HG03442 (cell line): ENCODE measurements around the gene LRRN1.
A peak's percentile ranks its signal among the peaks of the same experiment; 100 is the strongest.
"Not testable (repeated sequence)": the region's sequence is repeated elsewhere in the genome, so short reads cannot be mapped to it uniquely, and the experiment has no call there.

Experiments used
- ATAC-seq: cut with Tn5 transposase; IDR thresholded peaks from one replicate; pipeline ENCODE4 v1.9.1; 2021; ENCODE audit warnings: mild to moderate bottlenecking, moderate library complexity; ENCODE audit not compliant: unreplicated experiment

LRRN1 gene

DNA sequence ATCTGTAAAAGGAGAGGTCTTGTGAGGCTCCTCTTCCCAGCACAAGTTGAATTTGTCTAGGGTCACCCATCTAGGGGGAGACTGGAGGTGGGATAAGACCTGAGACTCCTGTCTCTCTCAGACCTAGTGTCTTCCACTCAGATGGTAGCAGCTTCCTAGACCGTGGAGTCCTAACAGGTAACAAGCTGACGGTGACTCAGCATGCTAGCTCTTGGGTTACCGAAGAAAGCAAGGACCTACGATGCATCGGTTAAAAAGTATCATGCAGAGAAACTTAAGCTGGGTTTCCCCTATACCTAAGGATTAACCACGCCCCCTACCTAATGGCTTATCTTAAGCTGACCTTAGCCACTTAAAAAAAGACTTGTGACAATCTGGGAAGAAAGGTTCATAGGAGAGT lies 7.6 kb downstream of the LRRN1 start:
- ATAC-seq, result no peak

DNA sequence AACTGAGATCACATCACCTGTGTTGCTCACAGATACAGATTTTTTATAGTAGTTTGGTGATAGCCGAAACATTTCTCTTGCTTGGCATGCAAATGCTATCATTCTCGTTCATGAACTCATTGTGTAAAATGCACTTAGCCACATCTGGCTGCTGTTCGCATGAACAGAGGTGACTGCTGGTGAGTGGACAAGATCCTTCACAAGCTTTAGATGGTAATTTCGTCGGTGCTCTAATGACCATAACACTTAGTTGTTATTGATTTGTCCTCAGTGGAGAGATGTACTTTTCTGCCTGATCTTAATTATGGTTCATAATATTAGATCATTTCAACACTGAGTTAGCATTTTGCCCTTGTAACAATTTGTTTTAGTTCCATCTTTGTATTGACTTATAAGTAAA lies 13.8 kb downstream of the LRRN1 start:
- ATAC-seq, result no peak

DNA sequence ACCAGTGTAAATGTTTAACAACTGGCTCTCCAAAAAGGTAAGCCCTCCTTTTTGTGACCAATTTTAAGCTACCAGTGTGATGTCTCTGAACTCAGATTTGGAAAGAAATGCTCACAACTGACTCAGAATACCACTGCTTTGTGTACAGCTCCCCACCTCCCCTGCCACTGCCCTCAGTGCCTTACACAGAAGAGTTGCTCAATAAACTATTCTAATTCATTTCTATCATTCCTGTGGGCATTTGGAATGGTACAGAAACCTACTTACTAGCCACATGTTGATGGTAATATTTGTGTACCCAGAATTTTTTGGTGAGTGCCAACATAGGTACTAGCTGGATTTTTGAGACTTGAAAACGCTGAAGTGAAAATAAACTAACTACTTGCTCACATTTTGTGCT lies 16.0 kb downstream of the LRRN1 start:
- no peak for ATAC-seq

DNA sequence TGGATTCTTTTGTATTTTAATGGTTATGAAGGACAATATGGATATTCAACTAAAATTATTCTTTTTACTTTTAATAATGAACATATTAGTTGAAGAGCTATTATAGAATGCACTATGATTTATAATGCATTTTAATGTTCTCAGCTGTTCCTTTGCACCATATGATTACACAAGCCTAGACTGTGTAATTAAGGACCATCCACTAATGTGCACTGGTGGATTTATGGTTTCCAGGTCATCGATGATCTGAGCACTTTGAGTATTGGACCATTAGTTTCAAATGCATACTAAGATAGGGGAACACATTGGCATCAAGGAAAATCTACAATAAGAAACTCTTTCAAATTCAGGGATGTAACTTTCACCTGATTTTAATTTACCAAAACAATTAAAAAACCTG lies 16.8 kb downstream of the LRRN1 start:
- no peak for ATAC-seq

DNA sequence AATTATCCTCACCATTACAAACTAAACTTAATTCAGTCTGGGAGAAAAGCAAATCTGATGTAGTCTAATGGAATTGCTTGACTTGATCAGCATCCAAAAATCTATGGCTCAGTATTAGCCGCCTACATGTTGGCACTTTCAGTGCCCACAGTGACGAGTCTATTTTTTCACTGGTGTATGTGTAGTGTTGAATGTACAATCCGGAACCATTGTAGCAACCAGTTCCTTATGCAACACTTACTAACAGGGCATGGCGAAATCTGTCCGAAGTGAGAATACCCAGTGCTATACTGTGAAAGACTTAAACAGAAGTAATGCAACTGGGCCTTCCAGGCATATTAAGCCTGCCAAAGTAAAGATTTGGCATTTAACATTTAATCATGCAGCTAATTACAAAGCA lies 18.6 kb downstream of the LRRN1 start:
- ATAC-seq, result no peak

DNA sequence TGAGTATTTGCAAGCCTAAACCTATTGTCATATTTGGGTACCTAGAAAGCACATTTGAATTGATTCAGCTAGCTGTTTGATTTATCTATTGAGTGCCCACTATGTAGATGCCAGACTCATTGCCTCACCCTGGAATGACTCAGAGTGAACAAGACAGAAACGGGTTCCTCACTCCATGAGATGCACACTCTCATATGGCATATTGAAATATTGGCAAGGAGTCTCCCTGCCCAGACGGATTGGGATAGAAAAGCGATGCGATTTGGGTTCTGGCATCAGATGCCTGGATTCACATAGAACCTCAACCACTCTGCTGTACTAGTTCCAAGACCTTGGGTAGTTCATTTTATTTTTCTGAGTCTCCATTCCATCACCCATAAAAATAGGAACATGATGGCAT lies 22.5 kb downstream of the LRRN1 start:
- no peak for ATAC-seq

DNA sequence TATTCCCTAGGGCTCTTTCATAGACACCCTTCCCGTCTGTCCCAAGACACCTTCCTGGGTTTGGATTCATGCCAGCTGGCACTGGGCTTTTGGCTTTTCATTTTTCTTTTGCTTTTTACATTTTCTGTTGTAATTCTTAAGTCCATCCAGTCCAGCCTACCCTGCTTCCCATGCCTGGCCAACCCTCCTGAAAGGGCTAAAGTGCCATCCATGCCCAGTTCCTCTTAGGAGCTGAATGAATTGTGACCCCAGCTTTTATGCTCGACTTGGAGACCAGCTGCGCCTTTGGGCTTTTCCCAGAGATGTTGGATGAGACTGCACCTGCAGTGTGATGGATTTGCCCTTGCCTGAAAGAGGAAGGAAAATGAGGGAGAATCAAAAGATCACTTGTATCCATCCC lies 25.8 kb downstream of the LRRN1 start:
- no peak for ATAC-seq

DNA sequence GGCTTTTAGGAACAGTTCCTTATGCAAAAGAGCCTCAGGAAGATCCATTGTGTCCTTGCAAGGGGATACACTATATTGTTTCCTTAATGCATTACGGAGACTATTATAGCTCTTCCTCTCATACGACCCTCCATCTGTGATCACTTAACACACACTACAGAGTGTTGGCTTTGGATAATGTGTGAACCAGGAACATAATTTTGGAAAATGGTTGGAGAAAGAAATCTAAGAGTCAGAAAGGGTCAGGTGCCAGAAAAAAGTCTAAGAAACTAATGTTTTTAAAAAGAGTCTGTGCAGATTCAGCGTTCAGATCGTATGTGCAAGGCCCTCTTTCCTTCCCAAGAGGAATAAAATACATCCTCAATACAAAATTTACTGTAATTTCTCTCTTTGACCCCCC lies 27.3 kb downstream of the LRRN1 start:
- ATAC-seq, result no peak

DNA sequence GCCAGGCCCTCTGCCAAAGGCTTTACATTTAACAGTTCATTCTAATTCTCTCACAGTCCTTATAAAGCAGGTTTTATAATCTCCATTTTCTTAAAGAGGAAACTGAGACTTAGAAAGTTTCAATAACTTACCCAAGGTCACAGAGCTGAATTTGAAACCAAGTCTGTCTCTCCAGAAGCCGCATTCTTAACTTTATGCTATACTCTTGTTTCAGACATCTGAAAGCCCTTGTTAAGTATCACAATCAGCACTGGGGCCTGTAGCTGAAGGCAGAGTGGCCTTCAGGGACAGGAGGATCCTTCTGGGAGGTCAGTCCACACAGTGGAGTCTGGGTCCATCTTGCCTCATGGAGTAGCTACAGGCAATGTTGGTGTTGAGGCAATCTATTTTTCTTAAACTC lies 27.9 kb downstream of the LRRN1 start:
- no peak for ATAC-seq

DNA sequence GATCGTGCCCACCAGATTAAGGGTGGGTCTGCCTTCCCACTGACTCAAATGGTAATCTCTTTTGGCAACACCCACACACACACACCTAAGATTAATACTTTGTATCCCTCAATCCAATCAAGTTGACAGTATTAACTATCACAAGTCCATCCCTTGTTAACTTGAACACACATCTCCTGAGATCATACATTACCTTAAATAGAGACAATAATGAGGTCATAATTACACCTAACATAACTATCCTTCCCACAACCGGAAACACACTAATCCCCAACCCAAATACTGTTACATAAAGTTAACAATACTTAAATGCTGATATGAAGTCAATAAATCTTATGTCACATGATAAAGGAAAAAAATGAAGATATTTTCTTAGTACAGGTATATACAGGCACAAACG lies 29.2 kb downstream of the LRRN1 start:
- ATAC-seq, result not testable (repeated sequence)

DNA sequence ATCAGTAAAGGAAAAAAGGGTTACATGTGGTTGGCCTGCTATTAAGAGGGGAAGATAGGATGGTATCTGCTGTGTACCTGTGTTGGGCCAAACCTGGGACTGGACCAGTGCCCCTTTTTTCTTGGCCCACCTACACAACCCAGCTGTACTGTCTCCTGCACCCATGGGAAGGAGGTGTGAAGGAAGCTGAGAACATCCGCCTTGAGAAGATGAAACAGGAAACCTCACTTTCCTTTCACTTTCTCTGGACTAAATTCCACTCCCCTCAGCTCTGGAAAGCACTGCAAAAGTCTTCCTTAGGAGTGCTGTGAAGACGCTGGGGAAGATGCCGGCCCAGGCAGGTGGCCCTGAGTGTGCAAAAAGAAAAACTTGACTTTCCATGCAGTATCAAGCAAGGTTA lies 37.6 kb downstream of the LRRN1 start:
- ATAC-seq, result no peak

DNA sequence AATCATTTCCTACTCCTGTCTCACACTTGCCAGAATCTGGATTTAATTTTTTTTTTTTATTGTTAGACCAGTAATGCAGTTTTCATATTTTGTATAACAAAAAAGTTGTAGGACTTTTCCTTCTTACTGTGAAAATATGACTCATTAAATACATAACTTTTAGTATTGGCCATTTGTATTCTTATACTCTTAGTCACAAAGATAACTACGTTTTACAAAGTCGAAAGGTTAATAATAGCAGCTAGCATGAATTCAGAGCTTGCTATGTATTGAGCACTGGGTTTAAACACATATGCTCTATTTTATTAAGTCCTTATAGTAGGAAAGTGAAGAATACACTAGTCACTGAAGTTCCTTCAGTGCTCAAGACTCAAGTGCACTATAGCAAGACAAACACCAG lies 43.1 kb downstream of the LRRN1 start:
- ATAC-seq, result no peak

DNA sequence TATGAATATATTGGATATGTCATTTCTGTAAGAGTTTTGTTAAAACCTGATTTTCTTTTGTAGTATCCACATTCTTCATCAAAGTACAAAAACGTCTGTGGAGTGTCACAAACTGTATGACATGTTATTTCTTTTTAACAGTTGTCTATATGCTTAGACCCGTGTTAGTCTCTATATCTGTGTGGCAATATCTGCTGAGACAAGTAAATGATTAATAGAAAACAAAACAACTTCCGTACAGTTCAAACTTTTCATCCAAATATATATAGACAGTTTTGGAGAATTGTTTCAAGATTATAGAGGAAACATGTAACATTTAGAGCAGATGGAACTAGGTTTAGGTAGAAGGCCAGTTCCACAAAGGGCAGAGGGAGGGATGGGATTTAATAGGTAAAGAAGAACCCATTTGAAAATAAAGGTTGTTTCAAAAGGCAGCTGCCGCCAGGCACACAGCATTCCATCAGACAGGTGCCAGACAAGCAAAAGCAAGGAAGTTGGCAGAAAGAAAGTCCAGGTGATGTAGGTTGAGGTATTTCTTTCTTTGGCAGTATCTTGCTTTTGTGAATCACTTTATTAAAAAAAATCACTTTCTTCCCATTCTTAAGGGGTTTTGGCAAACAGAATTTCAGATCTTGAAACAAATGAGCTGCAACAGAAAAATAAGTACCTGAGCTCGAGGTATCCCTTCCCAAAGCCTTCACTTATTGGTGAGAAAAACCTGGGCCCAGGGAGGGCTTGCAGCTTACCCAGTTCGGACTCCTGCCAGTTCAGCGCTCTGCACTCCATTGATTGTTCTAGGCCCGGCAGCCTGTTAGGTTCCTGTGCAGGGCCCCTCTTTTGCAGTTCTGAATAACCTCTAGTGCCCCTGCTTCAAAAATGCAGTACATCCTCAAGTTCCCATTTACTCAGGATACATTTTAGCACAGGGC lies 49.0 kb downstream of the LRRN1 start:
- no peak for ATAC-seq

DNA sequence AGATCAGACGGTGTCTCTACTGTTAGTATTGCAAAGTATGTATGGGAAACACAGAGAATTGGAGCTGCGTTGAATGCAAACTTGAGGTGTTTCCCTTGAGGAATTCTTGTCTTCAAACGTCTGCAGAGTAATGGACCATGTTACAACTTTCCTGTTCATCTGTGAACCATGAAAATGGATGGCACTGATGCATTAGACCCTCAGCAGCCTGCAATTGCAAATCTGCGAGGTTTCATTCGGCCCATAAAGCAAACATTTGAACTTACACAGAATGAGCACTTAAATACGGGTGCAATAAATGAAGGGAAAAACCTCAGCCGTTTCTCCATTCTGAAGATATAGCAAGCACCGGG lies 49.7 kb downstream of the LRRN1 start:
- no peak for ATAC-seq

DNA sequence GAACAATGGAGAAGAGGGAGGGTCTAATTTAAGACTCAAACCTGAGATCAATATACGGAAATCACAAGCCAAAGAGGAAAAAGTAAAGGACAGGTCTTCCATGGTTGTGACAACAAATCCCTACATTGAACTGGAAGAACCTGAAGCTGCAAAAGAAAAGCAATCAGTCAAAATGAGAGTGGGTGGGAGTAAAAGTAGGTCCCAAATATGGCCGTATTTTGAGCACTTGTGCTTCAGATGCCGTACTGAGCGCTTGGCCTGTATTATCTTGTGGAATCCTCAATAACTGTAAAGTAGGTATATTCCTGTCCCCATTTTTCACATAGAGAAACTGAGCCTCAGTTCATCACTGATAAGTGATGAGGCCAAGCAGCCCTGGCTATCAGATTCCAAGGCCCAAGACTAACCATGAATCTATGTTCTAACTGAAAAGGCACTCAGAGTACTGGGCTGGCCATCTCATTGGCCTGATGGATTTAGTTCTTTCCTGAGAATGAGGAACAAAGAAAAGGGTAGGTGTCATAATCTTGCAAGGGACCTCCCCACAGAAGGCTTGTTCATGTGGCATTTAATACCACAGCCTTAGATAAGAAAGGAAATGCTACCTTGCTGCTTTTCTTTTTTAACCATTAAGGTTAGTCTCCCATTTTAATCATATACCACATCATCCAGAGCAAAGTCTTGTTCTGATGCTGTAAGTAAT lies 52.5 kb downstream of the LRRN1 start:
- ATAC-seq, result peak; percentile 99

DNA sequence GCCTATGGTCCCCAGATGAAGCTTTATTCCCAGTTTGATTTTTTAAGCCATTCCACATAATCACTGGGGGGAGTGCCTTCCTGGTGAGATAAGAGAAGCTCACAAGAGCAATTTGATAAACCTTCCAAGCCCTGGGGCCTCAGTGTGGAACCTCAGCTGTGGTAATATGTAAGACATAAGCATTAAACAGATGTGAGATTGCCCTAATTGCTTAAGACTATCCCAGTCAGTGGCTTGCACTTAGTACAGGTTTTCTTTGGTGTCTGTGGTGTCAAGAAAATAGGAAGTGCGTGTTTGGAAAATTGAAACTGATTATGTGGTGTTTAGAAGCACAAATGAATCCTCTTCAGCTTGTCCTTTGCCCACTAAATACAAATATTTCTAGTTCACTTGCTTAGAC lies 54.3 kb downstream of the LRRN1 start:
- ATAC-seq, result no peak

DNA sequence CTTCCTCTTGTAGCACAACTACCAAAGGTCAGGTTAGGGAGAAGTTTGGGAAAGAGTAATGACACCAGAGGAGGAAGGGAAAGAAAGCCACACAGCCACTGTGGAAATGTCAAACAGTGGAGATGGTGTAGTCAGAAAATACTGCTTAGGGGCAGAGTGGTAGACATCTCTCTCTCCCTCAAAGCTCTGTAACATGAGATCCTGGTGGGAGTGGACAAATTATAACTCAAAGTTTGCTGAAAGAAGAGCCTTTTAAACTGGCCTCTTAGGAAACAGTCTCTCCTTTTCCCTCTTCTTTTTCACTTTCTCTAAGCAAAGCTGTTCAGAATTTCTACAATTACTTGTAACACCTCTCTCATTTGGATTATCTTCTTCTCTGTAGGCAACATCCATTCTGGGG lies 55.8 kb downstream of the LRRN1 start:
- no peak for ATAC-seq

DNA sequence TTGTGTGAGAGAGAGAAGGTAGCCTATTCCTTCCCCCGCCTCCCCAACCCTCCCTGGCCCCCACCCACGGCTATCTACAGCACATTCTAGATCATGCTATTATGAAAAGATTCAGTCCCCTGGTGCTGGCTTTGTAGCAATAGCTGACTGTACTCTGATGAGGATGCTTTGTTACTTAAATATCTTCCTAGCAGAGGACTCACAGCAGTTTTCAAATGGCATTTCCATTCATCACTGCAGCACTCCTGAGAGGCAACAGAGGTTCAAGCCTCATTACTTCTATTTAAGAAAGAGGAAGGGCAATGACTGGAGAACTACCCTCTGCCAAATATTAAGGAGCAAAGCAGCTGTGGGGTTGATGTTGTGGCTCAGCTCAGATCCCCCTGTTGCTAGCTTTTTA lies 61.0 kb downstream of the LRRN1 start:
- no peak for ATAC-seq

DNA sequence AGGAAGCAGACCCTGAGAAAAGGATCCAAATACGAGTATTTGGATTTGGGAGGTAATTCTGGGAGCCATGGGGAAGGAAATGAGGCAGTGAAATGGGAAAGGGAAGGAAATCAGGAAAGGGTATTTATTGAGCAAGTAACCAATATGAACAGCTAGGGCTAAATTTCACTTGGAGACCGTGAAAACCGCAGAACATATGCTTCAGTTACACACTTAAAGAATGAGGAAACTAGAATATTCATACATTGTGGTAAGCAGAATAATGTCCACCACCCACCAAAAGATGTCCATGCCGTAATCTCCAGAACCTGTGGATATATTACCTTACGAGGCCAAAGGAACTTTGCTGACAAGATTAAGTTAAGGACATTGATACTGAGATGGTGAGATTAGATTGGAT lies 63.3 kb downstream of the LRRN1 start:
- ATAC-seq, result no peak

DNA sequence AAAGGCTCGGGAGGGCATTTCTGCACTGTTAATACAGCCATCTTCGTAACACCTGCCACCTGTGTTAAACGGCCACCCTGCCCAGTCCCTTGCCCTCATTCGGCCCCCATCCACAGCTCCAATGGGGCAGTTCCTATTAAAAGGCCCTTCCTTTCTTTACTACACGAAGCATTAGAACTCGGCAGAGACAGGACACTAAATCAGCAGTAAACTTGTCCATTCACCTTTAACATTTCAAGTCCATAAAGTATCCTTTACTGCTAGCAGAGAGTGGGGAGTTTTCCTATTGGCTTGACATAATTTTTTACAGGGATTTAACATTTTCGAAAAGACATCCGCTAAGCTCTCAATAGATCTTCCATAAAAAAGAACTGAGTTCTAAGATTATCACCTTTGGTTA lies 76.3 kb downstream of the LRRN1 start:
- no peak for ATAC-seq

DNA sequence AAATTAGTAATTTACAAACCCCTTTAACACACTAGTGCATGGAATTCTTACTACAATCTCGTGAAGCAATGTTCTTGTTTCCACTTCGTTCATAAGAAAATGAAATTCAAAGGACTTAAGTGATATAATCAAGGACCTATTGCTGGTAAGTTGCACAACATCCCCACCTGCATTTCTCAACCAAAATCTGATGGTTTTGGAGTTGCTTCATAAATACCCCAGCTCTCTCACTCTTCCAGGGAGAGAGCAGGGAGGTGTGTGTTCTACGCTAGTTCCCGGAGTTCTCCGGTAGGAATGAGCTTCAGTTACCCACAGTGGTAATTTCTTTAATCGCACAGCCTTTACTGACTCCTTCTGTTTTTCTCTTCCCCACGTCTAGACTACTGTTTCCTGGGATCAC lies 81.8 kb downstream of the LRRN1 start:
- ATAC-seq, result no peak

DNA sequence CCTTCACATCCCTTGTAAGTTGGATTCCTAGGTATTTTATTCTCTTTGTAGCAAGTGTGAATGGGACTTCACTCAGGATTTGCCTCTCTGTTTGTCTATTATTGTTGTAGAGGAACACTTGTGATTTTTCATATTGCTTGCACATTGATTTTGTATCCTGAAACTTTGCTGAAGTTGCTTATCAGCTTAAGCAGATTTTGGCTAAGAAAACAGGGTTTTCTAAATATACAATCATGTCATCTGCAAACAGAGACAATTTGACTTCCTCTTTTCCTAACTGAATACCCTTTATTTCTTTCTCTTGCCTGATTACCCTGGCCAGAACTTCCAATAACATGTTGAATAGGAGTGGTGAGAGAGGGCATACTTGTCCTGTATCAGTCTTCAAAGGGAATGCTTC lies 88.1 kb downstream of the LRRN1 start:
- not testable (repeated sequence) for ATAC-seq

DNA sequence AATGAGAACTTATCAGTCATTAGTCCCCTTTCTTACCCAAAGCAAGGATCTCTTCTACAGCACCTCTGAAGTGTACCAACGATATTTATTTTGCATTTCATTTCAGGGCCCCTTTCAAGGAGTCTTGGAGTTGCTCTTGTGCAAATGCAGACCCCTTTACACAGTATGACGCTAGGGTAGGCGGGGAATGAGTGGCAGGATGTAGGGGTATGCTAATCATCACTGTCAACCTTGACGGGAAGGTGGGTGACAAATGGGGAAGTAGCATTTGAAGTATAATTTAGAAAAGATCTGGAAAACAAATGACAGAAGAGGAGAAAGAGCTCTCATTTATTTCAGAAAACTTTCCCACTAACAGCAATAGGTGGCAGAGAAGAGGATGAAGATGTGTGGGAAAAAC lies 94.4 kb downstream of the LRRN1 start:
- no peak for ATAC-seq
